WERI-Rb-1 (cell line): Measurements from ENCODE around the gene SYNDIG1.

Experiments
- DNase-seq: peaks from one replicate; pipeline ENCODE4 v3.0.0-alpha.2; 2020
- H3K27ac ChIP-seq: fragments of 250-450 bp; sonication (Bioruptor Pico); 2 replicates; pipeline ENCODE4 v1.5.1; 2020; ENCODE audit warnings: mild to moderate bottlenecking, moderate library complexity
- H3K27me3 ChIP-seq: fragments of 250-450 bp; sonication (Bioruptor Pico); 2 replicates; pipeline ENCODE4 v1.5.1; 2021; ENCODE audit warnings: mild to moderate bottlenecking, low read depth, moderate library complexity; ENCODE audit not compliant: insufficient read depth, severe bottlenecking
- H3K36me3 ChIP-seq: fragments of 250-450 bp; sonication (Bioruptor Pico); 2 replicates; pipeline ENCODE4 v1.5.1; 2020; ENCODE audit warnings: mild to moderate bottlenecking, moderate library complexity
- H3K4me3 ChIP-seq: 2 replicates; pipeline ENCODE4 v1.5.1; 2011; ENCODE audit warnings: low read depth, mild to moderate bottlenecking, control low read depth, low read length
- H3K9me3 ChIP-seq: fragments of 250-450 bp; sonication (Bioruptor Pico); 2 replicates; pipeline ENCODE4 v1.5.1; 2021; ENCODE audit warnings: mild to moderate bottlenecking, moderate library complexity; ENCODE audit not compliant: severe bottlenecking
- CTCF ChIP-seq: IDR thresholded peaks from 2 replicates; pipeline ENCODE4 v1.5.1; 2011; ENCODE audit warnings: low read depth, mild to moderate bottlenecking, control low read depth, inconsistent platforms, low read length

The SYNDIG1 gene

GRCh38 chr20:24676353-24676977, 207.0 kb downstream of the SYNDIG1 start:
- Histone ChIP-seq H3K27ac (no peak overlapping the region), H3K9me3 (no peaks in the 10 kb centered on the region), H3K27me3 (no peaks in the 10 kb centered on the region), H3K4me3 (no peak overlapping the region), H3K36me3 (no peaks in the 10 kb centered on the region)
- no peak for DNase-seq
- TF ChIP-seq CTCF: no peak

DNA sequence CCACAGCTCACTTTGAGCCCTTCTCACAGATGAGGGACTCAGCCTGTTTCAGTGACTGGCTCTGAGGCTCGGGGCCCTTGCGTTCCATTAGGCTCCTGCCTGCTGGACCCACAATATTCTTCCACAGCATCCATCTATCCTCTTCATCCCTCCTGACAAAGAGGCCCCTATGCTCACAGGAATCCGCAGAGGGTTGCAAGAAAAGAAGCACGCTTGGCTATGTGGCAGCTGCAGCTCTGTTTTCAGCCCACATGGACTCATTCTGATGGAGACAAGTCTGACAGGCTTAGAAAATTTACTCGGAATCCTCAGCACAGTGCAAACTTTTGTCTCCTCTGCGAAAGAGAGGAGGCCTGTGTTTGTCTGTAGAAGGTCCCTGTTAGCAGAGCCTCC, 207.5 kb downstream of the SYNDIG1 start:
- Histone ChIP-seq H3K4me3 (no peak overlapping the region), H3K27me3 (no peaks in the 10 kb centered on the region), H3K9me3 (no peaks in the 10 kb centered on the region), H3K27ac (no peak overlapping the region), H3K36me3 (no peaks in the 10 kb centered on the region)
- no peak for DNase-seq
- TF ChIP-seq CTCF: no peak

- no peak overlapping the region for H3K4me3 ChIP-seq
- H3K36me3 ChIP-seq: no peaks in the 10 kb centered on the region
- no peaks in the 10 kb centered on the region for H3K9me3 ChIP-seq
- DNase-seq: no peak
- no peak overlapping the region for H3K27ac ChIP-seq
- H3K27me3 ChIP-seq: no peaks in the 10 kb centered on the region
- TF ChIP-seq CTCF: no peak
These were observed 208.3 kb downstream of the SYNDIG1 start for GRCh38 chr20:24677626-24678315.

GRCh38 chr20:24678351-24679106, 209.1 kb downstream of the SYNDIG1 start:
- Histone ChIP-seq H3K27me3 (no peaks in the 10 kb centered on the region), H3K27ac (no peak overlapping the region), H3K9me3 (no peaks in the 10 kb centered on the region), H3K4me3 (no peak overlapping the region), H3K36me3 (no peaks in the 10 kb centered on the region)
- no peak for TF ChIP-seq CTCF
- DNase-seq: no peak

GRCh38 chr20:24679448-24680047, 210.1 kb downstream of the SYNDIG1 start:
- no peaks in the 10 kb centered on the region for H3K9me3 ChIP-seq
- no peak overlapping the region for H3K4me3 ChIP-seq
- H3K27ac ChIP-seq: no peak overlapping the region
- no peaks in the 10 kb centered on the region for H3K36me3 ChIP-seq
- no peaks in the 10 kb centered on the region for H3K27me3 ChIP-seq
- DNase-seq: no peak
- no peak for TF ChIP-seq CTCF
